Panc1 (cell line): ENCODE data around the gene C22orf23. TPM values are rescaled to one million over a fixed set of nuclear protein-coding genes. Genes with fewer than 3 reads are reported as not detected.

Experiments
- ATAC-seq: fragments of 200-7000 bp; cut with Tn5 transposase; 2 replicates; pipeline ENCODE4 v1.9.1; 2020; ENCODE audit warnings: mild to moderate bottlenecking, moderate library complexity
- BruUV-seq: library from RNA; stranded (reverse); fragments of 400-500 nt; replicated peaks from 2 replicates; lab custom pipeline; 2021; lab: Mats Ljungman, UMichigan
- CTCF ChIA-PET: fragments of 300-600 bp; sonication (Branson Sonifier 250); formaldehyde crosslinking; loops from one replicate; lab custom pipeline; 2022; ENCODE audit warnings: antibody characterized with exemption; lab: Charles Lee
- POLR2A ChIA-PET: fragments of 300-600 bp; sonication (Branson Sonifier 250); formaldehyde crosslinking; loops from one replicate; lab custom pipeline; 2022; ENCODE audit warnings: antibody characterized with exemption; lab: Charles Lee
- DNase-seq: peaks from one replicate; pipeline ENCODE4 v3.0.0-alpha.2; 2010; ENCODE audit warnings: low read depth, low spot score
- H3K27ac ChIP-seq: 2 replicates; pipeline ENCODE4 v1.5.1; 2011; ENCODE audit warnings: mild to moderate bottlenecking, low read length, inconsistent platforms
- H3K27me3 ChIP-seq: fragments of 200-500 bp; sonication (Bioruptor generic); 2 replicates; pipeline ENCODE4 v1.6.0; 2014; ENCODE audit warnings: low read length, inconsistent platforms; ENCODE audit not compliant: control insufficient read depth, insufficient read depth
- H3K36me3 ChIP-seq: fragments of 200-500 bp; sonication (Bioruptor generic); 2 replicates; pipeline ENCODE4 v1.5.1; 2014; ENCODE audit warnings: inconsistent platforms, mild to moderate bottlenecking, low read length, moderate library complexity; ENCODE audit not compliant: control insufficient read depth, insufficient read depth
- H3K4me1 ChIP-seq: 2 replicates; pipeline ENCODE4 v1.5.1; 2011; ENCODE audit warnings: inconsistent platforms, mild to moderate bottlenecking, low read length, moderate library complexity; ENCODE audit not compliant: control insufficient read depth, insufficient read depth
- H3K4me3 ChIP-seq, 2 experiments: 2 replicates each; pipeline ENCODE4 v1.5.1; 2011 to 2012; ENCODE audit warnings: low read depth in 2 of 2, low read length in 2 of 2, mild to moderate bottlenecking in 2 of 2, inconsistent platforms in 1 of 2, moderate library complexity in 1 of 2
- H3K9me3 ChIP-seq: fragments of 200-500 bp; sonication (Bioruptor generic); 2 replicates; pipeline ENCODE4 v1.5.1; 2014; ENCODE audit warnings: low read depth, mild to moderate bottlenecking, inconsistent platforms, low read length, moderate library complexity; ENCODE audit not compliant: control insufficient read depth, insufficient read depth
- POLR2AphosphoS5 ChIP-seq: IDR thresholded peaks from 2 replicates; pipeline ENCODE4 v1.6.1; 2012; ENCODE audit warnings: mild to moderate bottlenecking, low read depth, low read length, moderate library complexity
- REST ChIP-seq, 2 experiments: IDR thresholded peaks; 2 replicates each; pipeline ENCODE4 v1.6.1; 2011 to 2012; ENCODE audit warnings: low read depth in 2 of 2, control low read depth in 1 of 2, low read length in 1 of 2, mild to moderate bottlenecking in 1 of 2, moderate library complexity in 1 of 2; ENCODE audit not compliant: insufficient read depth in 1 of 2
- SIN3A ChIP-seq: IDR thresholded peaks from 2 replicates; pipeline ENCODE4 v1.6.1; 2012; ENCODE audit warnings: low read depth, mild to moderate bottlenecking, low read length, moderate library complexity, borderline replicate concordance; ENCODE audit not compliant: insufficient read depth
- TCF7L2 ChIP-seq: IDR thresholded peaks from 2 replicates; pipeline ENCODE4 v1.6.1; 2011; ENCODE audit warnings: mild to moderate bottlenecking, low read depth, low read length, inconsistent platforms
- in situ Hi-C: cut with HindIII; loops from 2 replicates; pipeline ENCODE4 v1.10.0; 2016; ENCODE audit warnings: low sequenced_read_pairs, low pct_unique_long_range_greater_than_20kb
- intact Hi-C: fragments of 100-400 bp; cut with micrococcal nuclease; formaldehyde crosslinking; loops from one replicate; pipeline ENCODE4 v1.10.0; 2022; ENCODE audit not compliant: unreplicated experiment
- total RNA-seq: library from RNA; stranded (reverse); gene quantifications from one replicate; pipeline ENCODE4 v1.2.1, GENCODE V29; 2021; ENCODE audit not compliant: unreplicated experiment
- TF ChIP-seq, protein P1 (sequence below): fragments of 450-650 bp; IDR thresholded peaks from 2 replicates; pipeline ENCODE4 v1.5.1; 2017; ENCODE audit warnings: mild to moderate bottlenecking

The C22orf23 gene
- total RNA-seq, 1 experiment from 2014 or later = 0.49 TPM

DNA sequence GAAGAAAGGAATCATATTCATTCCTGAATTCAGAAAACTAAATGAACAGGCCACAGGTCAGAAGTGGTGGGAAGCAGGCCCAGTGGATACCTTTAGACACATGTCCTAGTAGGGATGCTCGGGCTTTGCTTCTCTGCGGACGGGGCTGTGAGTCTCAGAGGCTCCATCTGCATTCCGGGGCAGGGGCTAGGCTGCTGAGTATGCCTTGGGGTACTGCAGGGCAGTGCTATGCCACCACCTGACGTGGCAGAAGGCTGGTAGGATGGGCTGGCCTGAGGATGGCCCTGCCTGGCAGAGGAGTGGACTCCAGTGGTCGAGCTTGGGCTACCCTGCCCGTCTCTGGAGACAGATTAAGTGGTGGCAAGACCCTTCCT lies 9.6 kb downstream of the C22orf23 start:
- ATAC-seq (no peak), DNase-seq (no peak)
- Histone ChIP-seq H3K27me3 (no peaks in the 10 kb centered on the region), H3K9me3 (no peaks in the 10 kb centered on the region), H3K27ac (no peak overlapping the region), H3K4me1 (no peaks in the 10 kb centered on the region), H3K36me3 (no peaks in the 10 kb centered on the region), H3K4me3 (no peak overlapping the region)
- ChIA-PET POLR2A (no interaction called here), CTCF (no interaction called here)
- intact Hi-C loops = no loop called here
- BruUV-seq = no TSS peak
- no peak for TF ChIP-seq TCF7L2
- TF ChIP-seq, protein P1, sequence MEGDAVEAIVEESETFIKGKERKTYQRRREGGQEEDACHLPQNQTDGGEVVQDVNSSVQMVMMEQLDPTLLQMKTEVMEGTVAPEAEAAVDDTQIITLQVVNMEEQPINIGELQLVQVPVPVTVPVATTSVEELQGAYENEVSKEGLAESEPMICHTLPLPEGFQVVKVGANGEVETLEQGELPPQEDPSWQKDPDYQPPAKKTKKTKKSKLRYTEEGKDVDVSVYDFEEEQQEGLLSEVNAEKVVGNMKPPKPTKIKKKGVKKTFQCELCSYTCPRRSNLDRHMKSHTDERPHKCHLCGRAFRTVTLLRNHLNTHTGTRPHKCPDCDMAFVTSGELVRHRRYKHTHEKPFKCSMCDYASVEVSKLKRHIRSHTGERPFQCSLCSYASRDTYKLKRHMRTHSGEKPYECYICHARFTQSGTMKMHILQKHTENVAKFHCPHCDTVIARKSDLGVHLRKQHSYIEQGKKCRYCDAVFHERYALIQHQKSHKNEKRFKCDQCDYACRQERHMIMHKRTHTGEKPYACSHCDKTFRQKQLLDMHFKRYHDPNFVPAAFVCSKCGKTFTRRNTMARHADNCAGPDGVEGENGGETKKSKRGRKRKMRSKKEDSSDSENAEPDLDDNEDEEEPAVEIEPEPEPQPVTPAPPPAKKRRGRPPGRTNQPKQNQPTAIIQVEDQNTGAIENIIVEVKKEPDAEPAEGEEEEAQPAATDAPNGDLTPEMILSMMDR = no peak
- no peak for TF ChIP-seq SIN3A
- no peak for TF ChIP-seq POLR2AphosphoS5
- TF ChIP-seq REST (IDR thresholded peaks at IDR 0.05; ENCODE audit: insufficient read depth in 1 of 2, low read depth in 2 of 2, low read length in 1 of 2) = no peak
- in situ Hi-C loops = no loop called here

GRCh38 chr22:37943136-37943824 lies 10.1 kb downstream of the C22orf23 start:
- intact Hi-C loops = no loop called here
- CTCF ChIA-PET = no interaction called here
- Histone ChIP-seq H3K27ac (no peak overlapping the region), H3K4me1 (no peaks in the 10 kb centered on the region), H3K36me3 (no peaks in the 10 kb centered on the region), H3K4me3 (no peak overlapping the region), H3K27me3 (no peaks in the 10 kb centered on the region), H3K9me3 (no peaks in the 10 kb centered on the region)
- BruUV-seq = TSS peak; percentile 64
- DNase-seq (no peak), ATAC-seq (no peak)
- in situ Hi-C loops = no loop called here
- POLR2A ChIA-PET = no interaction called here
- TF ChIP-seq SIN3A (no peak), POLR2AphosphoS5 (no peak), TCF7L2 (no peak)

GRCh38 chr22:37942133-37942532 lies 11.3 kb downstream of the C22orf23 start:
- H3K27ac ChIP-seq = no peak overlapping the region
- H3K27me3 ChIP-seq = no peaks in the 10 kb centered on the region
- intact Hi-C loops = no loop called here
- no peaks in the 10 kb centered on the region for H3K36me3 ChIP-seq
- H3K4me1 ChIP-seq = no peaks in the 10 kb centered on the region
- BruUV-seq = no TSS peak
- H3K9me3 ChIP-seq = no peaks in the 10 kb centered on the region
- POLR2A ChIA-PET = no interaction called here
- in situ Hi-C loops = no loop called here
- no peak overlapping the region for H3K4me3 ChIP-seq
- no peak for DNase-seq
- TF ChIP-seq TCF7L2 (no peak), SIN3A (no peak)
- TF ChIP-seq, protein P1 = no peak
- no peak for ATAC-seq
- CTCF ChIA-PET = no interaction called here
